OCI-LY1 (cell line): ENCODE measurements around the gene RPP40.
"Not testable (repeated sequence)": the region's sequence is repeated elsewhere in the genome, so short reads cannot be mapped to it uniquely, and the experiment has no call there.

Source experiments
- H2AFZ ChIP-seq: fragments of 200-600 bp; sonication (generic), shearing (Covaris generic); 2 replicates; pipeline ENCODE4 v1.6.0; 2014; ENCODE audit warnings: antibody characterized with exemption, mild to moderate bottlenecking, low read length
- H3F3A ChIP-seq: fragments of 200-600 bp; sonication (generic), shearing (Covaris generic); 2 replicates; pipeline ENCODE4 v1.6.0; 2014; ENCODE audit warnings: mild to moderate bottlenecking, antibody characterized with exemption, low read length, moderate library complexity; ENCODE audit not compliant: insufficient read depth
- H3K27ac ChIP-seq: fragments of 200-600 bp; sonication (generic); 2 replicates; pipeline ENCODE4 v1.5.1; 2014; ENCODE audit warnings: low read length, mixed run types, mild to moderate bottlenecking, low read depth; ENCODE audit not compliant: poor library complexity, severe bottlenecking
- H3K27me3 ChIP-seq: fragments of 200-600 bp; sonication (generic); 2 replicates; pipeline ENCODE4 v1.6.0; 2014; ENCODE audit warnings: antibody characterized with exemption, mild to moderate bottlenecking, low read length, moderate library complexity; ENCODE audit not compliant: insufficient read depth
- H3K36me3 ChIP-seq: fragments of 200-600 bp; sonication (generic); 2 replicates; pipeline ENCODE4 v1.6.1; 2014; ENCODE audit warnings: mild to moderate bottlenecking, antibody characterized with exemption, low read length, moderate library complexity, mixed read lengths; ENCODE audit not compliant: insufficient read depth
- H3K4me1 ChIP-seq: fragments of 200-600 bp; sonication (generic); 2 replicates; pipeline ENCODE4 v1.5.1; 2014; ENCODE audit warnings: mild to moderate bottlenecking, low read length, moderate library complexity; ENCODE audit not compliant: insufficient read depth, severe bottlenecking
- H3K4me2 ChIP-seq: fragments of 200-600 bp; sonication (generic), shearing (Covaris generic); 2 replicates; pipeline ENCODE4 v1.6.1; 2014; ENCODE audit warnings: low read length
- H3K4me3 ChIP-seq: fragments of 200-600 bp; sonication (generic); 2 replicates; pipeline ENCODE4 v1.5.1; 2014; ENCODE audit warnings: low read length, low read depth, mild to moderate bottlenecking, mixed read lengths; ENCODE audit not compliant: poor library complexity, severe bottlenecking
- H3K79me2 ChIP-seq: fragments of 200-600 bp; shearing (Covaris generic); 2 replicates; pipeline ENCODE4 v1.6.1; 2016; ENCODE audit warnings: mixed run types, low read length, mixed read lengths; ENCODE audit not compliant: insufficient read depth
- H3K9ac ChIP-seq: fragments of 200-600 bp; sonication (generic), shearing (Covaris generic); 2 replicates; pipeline ENCODE4 v1.6.1; 2014; ENCODE audit warnings: mild to moderate bottlenecking, low read length, mixed read lengths
- H3K9me2 ChIP-seq: fragments of 200-600 bp; sonication (generic), shearing (Covaris generic); 2 replicates; pipeline ENCODE4 v1.6.1; 2014; ENCODE audit warnings: low read depth, mild to moderate bottlenecking, low read length, mixed read lengths
- H3K9me3 ChIP-seq: fragments of 200-600 bp; shearing (Covaris generic); 2 replicates; pipeline ENCODE4 v1.6.1; 2014; ENCODE audit warnings: low read length, mixed read lengths
- H4K20me1 ChIP-seq: fragments of 200-600 bp; sonication (generic), shearing (Covaris generic); 2 replicates; pipeline ENCODE4 v1.6.0; 2016; ENCODE audit warnings: mild to moderate bottlenecking, low read length; ENCODE audit not compliant: insufficient read depth
- EZH2 ChIP-seq: fragments of 200-600 bp; sonication (generic), shearing (Covaris generic); IDR thresholded peaks from 2 replicates; pipeline ENCODE4 v1.8.0; 2017; ENCODE audit warnings: borderline replicate concordance, mixed run types, mild to moderate bottlenecking, antibody characterized with exemption, low read length, moderate library complexity, mixed read lengths
- TF ChIP-seq, protein P1 (sequence below): fragments of 200-600 bp; sonication (generic), shearing (Covaris generic); IDR thresholded peaks from 2 replicates; pipeline ENCODE4 v1.5.1; 2017; ENCODE audit warnings: mild to moderate bottlenecking, antibody characterized with exemption, low read length, moderate library complexity, mixed read lengths

RPP40 gene

DNA sequence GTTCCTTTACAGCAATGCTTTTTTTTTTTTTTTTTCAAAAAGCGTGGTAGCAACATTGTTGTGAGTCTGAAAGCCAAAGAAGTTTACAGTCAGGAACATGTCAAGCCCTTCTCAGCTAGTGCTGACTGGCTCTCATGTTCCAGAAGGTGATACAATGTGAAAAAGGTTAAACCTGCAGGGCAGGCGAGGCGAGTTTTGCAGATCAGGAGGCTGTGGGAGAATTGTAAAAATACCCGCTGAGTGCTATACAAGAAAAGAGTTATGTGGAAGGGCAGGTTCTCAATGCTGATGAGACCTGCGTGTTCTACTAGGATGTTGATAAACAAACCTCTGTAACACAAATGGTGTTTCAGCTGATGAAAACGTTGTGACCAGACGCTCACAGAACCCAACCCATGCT is 30.9 kb upstream of the RPP40 start:
- H3K9ac ChIP-seq, result no peak overlapping the region
- H3K36me3 ChIP-seq, result no peaks in the 10 kb centered on the region; the same call in 1 of the 2 replicates
- H3K4me3 ChIP-seq, result no peak overlapping the region
- H3K4me1 ChIP-seq, result peaks cover 9% of the 10 kb centered on the region
- no peak overlapping the region for H2AFZ ChIP-seq
- H3F3A ChIP-seq, result no peaks in the 10 kb centered on the region
- no peaks in the 10 kb centered on the region for H3K27me3 ChIP-seq
- H3K4me2 ChIP-seq, result no peak overlapping the region
- TF ChIP-seq, protein P1, sequence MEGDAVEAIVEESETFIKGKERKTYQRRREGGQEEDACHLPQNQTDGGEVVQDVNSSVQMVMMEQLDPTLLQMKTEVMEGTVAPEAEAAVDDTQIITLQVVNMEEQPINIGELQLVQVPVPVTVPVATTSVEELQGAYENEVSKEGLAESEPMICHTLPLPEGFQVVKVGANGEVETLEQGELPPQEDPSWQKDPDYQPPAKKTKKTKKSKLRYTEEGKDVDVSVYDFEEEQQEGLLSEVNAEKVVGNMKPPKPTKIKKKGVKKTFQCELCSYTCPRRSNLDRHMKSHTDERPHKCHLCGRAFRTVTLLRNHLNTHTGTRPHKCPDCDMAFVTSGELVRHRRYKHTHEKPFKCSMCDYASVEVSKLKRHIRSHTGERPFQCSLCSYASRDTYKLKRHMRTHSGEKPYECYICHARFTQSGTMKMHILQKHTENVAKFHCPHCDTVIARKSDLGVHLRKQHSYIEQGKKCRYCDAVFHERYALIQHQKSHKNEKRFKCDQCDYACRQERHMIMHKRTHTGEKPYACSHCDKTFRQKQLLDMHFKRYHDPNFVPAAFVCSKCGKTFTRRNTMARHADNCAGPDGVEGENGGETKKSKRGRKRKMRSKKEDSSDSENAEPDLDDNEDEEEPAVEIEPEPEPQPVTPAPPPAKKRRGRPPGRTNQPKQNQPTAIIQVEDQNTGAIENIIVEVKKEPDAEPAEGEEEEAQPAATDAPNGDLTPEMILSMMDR, result no peak
- TF ChIP-seq EZH2, result no peak
- no peak overlapping the region for H3K27ac ChIP-seq
- no peaks in the 10 kb centered on the region for H4K20me1 ChIP-seq
- H3K9me3 ChIP-seq, result no peaks in the 10 kb centered on the region
- no peaks in the 10 kb centered on the region for H3K9me2 ChIP-seq
- H3K79me2 ChIP-seq, result no peaks in the 10 kb centered on the region

DNA sequence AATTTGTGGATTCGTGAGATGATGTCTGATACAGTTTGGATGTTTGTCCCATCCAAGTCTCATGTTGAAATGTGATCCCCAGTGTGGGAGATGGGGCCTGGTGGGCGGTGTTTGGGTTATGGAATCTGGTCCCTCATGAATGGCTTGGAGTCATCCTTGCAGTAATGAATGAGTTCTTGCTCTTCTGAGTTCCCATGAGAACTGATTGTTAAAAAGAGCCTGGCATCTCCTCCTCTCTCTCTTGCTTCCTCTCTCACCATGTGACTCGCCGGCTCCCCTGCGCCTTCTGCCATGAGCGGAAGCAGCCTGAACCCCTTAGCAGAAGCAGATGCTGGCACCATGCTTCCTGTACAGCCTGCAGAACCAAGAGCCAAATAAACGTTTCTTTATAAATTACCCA is 30.5 kb upstream of the RPP40 start:
- Histone ChIP-seq H3K4me3 (no peak overlapping the region), H3K9me3 (no peaks in the 10 kb centered on the region), H3K79me2 (no peaks in the 10 kb centered on the region), H3K4me1 (peaks cover 9% of the 10 kb centered on the region), H4K20me1 (no peaks in the 10 kb centered on the region), H3K9me2 (no peaks in the 10 kb centered on the region), H3K27me3 (no peaks in the 10 kb centered on the region), H3K4me2 (no peak overlapping the region), H3K9ac (no peak overlapping the region), H3F3A (no peaks in the 10 kb centered on the region), H3K27ac (no peak overlapping the region), H2AFZ (no peak overlapping the region), H3K36me3 (no peaks in the 10 kb centered on the region; the same call in 1 of the 2 replicates)
- TF ChIP-seq, protein P1, result no peak
- no peak for TF ChIP-seq EZH2

DNA sequence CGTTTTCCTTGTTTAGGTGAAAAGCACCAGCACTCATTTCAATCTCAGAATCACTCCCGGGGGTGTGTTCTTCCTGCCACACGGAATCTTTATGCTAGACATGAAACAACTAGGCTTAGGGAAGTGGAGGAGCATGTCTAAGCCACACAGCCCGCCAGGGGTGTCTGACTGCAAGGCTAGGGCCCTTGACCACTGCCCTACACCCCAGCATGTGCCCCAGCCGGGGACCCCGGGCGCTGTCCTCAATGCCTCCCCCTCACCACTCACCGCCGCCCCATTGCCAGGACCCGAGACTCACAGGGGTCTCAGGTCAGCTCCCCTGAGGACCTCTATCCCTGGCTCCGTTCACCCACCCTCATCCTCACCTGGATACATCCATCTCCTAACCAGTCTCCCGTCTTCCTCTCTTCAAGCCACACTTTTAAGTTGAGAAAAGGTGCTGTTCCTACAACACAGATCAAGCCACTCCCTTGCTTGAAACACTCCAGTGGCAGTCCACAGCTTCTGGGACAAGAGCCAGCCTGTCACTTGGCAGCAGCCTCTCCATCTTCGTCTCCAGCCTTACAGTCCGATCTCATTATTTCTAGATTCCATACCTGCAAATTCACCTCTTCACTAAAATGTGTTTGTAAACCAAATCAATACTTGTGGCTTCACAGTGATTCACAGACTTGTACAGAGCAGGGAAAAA is 29.5 kb upstream of the RPP40 start:
- H3K36me3 ChIP-seq, H3K4me2 ChIP-seq, H3K79me2 ChIP-seq, H3F3A ChIP-seq, H3K4me1 ChIP-seq, H4K20me1 ChIP-seq, H2AFZ ChIP-seq, H3K4me3 ChIP-seq, H3K9me2 ChIP-seq, H3K9ac ChIP-seq, H3K9me3 ChIP-seq, H3K27me3 ChIP-seq, H3K27ac ChIP-seq: not testable (repeated sequence)

DNA sequence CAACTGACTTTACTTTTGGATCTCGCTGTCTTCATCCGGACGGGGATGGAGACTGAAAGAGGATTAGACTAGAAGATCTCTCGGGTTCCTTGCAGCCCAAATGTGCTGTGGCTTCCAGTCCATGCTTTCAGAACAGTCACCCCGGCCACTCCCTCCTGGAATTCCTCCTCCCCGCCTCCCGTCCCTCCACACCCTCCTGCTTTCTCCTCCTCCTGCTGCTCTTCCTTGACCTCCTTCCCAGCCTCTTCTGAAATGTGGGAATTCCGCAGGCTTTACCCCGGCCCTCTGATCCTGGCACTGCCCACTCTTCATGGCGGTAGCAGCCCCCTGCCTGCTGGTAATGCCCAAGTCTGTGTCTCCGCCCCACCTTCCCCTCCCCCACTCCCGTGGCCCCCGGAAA is 28.9 kb upstream of the RPP40 start:
- not testable (repeated sequence) for H3K79me2 ChIP-seq, H3K4me2 ChIP-seq, H3K27ac ChIP-seq, H3K36me3 ChIP-seq, H3K27me3 ChIP-seq, H3K4me1 ChIP-seq, H3K9ac ChIP-seq, H2AFZ ChIP-seq, H4K20me1 ChIP-seq, H3K9me2 ChIP-seq, H3F3A ChIP-seq, H3K4me3 ChIP-seq, H3K9me3 ChIP-seq
